ENCODE results near the gene GAP43.
A peak's percentile ranks its signal among the peaks of the same experiment; 100 is the strongest.

The GAP43 gene

DNA sequence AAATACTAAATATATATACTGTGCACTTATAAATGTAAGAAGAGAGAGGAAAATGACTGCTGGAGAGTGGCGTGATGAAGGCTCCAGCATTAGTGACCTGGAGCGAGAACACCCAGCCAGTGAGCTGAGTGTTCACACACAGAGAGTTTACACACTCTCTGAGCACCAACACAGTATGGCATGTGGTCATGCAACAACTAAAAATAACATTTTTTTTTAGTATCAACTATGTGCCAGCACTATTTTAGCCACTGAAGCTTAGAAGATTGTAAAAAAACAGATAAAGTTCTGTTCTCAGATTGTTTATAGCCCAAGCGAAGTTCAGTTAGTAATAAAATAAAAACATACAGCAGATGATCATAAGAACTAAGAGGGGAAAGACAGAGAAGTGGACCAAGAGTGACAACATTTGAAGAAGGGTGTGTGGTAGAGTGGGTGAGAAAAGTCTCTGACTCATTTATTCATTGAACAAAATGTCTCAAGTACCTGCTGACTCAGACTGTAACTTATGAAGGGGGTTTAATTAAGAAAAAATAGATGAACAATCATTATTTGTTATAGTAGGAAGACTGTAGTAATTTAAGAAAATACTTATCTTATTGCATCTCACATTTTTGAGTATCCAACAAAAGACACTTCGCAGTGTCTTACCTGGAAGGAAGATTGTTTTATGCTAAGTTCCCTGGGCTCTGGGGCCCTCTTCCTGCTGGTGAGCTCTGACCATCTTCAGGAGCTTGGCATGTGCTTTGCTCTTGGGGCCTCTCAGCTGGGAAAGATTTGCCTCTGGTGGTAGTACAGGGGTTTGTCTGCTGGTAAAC, 43.8 kb downstream of the GAP43 start:
- no peak overlapping the region for H3K23ac ChIP-seq (ENCODE audit: low read depth, low read length, poor library complexity)
- peaks cover 3 to 13% of the 10 kb centered on the region in 2 donors for H3K4me1 ChIP-seq (ENCODE audit: control insufficient read depth in 2 of 2, insufficient read depth in 1 of 2, low read depth in 1 of 2, low read length in 2 of 2)
- peak overlapping the region; percentile 25 for H2AFZ ChIP-seq (ENCODE audit: low read length)
- H3K36me3 ChIP-seq (replicated peaks in 1 of 2; ENCODE audit: control insufficient read depth in 2 of 2, insufficient read depth in 2 of 2, low read length in 2 of 2), result no peaks in the 10 kb centered on the region
- no peak overlapping the region for H3K4me3 ChIP-seq (ENCODE audit: low read length in 2 of 2)
- H3K79me1 ChIP-seq (ENCODE audit: low read depth, low read length), result no peaks in the 10 kb centered on the region
- no peak overlapping the region for H3K4me2 ChIP-seq (ENCODE audit: insufficient read depth, low read length, poor library complexity, severe bottlenecking)
- H2BK5ac ChIP-seq (ENCODE audit: low read length), result no peak overlapping the region
- no peak overlapping the region for H4K8ac ChIP-seq (ENCODE audit: low read depth, low read length)
- H3K4ac ChIP-seq (ENCODE audit: low read length), result no peak overlapping the region
- H3K27me3 ChIP-seq (ENCODE audit: control insufficient read depth in 3 of 3, insufficient read depth in 3 of 3, low read depth in 1 of 3, low read length in 3 of 3), result no peaks in the 10 kb centered on the region
- H3K9me3 ChIP-seq (replicated peaks in 1 of 2; ENCODE audit: control insufficient read depth in 2 of 2, insufficient read depth in 1 of 2, low read depth in 1 of 2, low read length in 2 of 2), result peaks cover 0 to 3% of the 10 kb centered on the region in 2 donors
- H3K18ac ChIP-seq (ENCODE audit: low read length), result no peak overlapping the region
- WGBS, 2 donors (ENCODE audit: extremely low coverage in 2 of 2, insufficient read length in 2 of 2, insufficient replicate concordance in 1 of 2), result no CpG with 5 or more reads among the region's 4 CpGs
- no peak for DNase-seq (ENCODE audit: low spot score)
- H3K27ac ChIP-seq (replicated peaks; ENCODE audit: low read length), result no peak overlapping the region
- no peak overlapping the region for H2BK12ac ChIP-seq (ENCODE audit: low read length)
- no peak overlapping the region for H3K14ac ChIP-seq (ENCODE audit: low read length)
- H2AK5ac ChIP-seq (ENCODE audit: low read depth, low read length), result no peak overlapping the region
- H3K9ac ChIP-seq (ENCODE audit: low read depth, low read length, poor library complexity), result no peak overlapping the region
- H2BK15ac ChIP-seq (ENCODE audit: low read length), result no peak overlapping the region
- H4K91ac ChIP-seq (ENCODE audit: low read depth, low read length, poor library complexity), result no peak overlapping the region
- H2BK120ac ChIP-seq (ENCODE audit: low read depth, low read length), result no peak overlapping the region

DNA sequence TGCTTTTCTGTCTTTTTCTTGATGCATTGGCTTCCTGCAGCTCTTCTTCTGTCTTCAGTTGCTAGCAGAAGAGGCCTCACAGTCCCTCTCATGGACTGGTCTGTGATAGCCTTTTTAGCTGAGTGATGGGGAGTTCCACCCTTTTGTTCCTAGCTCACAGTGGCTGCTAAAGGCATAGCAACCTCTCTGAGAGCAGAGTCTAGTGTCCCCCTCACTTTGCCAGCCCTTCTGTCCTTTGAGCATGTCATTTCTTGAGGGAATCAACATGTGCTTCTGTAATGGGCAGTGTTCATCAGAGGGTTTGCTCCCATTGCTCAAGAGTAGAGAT, 44.4 kb downstream of the GAP43 start:
- Histone ChIP-seq H3K79me1 (ENCODE audit: low read depth, low read length) (no peaks in the 10 kb centered on the region), H2BK15ac (ENCODE audit: low read length) (no peak overlapping the region), H2AK5ac (ENCODE audit: low read depth, low read length) (no peak overlapping the region), H3K4me1 (ENCODE audit: control insufficient read depth in 2 of 2, insufficient read depth in 1 of 2, low read depth in 1 of 2, low read length in 2 of 2) (peaks cover 3 to 13% of the 10 kb centered on the region in 2 donors), H2BK5ac (ENCODE audit: low read length) (no peak overlapping the region), H3K14ac (ENCODE audit: low read length) (no peak overlapping the region), H3K4ac (ENCODE audit: low read length) (no peak overlapping the region), H3K36me3 (replicated peaks in 1 of 2; ENCODE audit: control insufficient read depth in 2 of 2, insufficient read depth in 2 of 2, low read length in 2 of 2) (no peaks in the 10 kb centered on the region), H2AFZ (ENCODE audit: low read length) (peak overlapping the region; percentile 25), H3K18ac (ENCODE audit: low read length) (no peak overlapping the region), H2BK120ac (ENCODE audit: low read depth, low read length) (no peak overlapping the region), H3K4me2 (ENCODE audit: insufficient read depth, low read length, poor library complexity, severe bottlenecking) (no peak overlapping the region), H2BK12ac (ENCODE audit: low read length) (no peak overlapping the region), H3K9ac (ENCODE audit: low read depth, low read length, poor library complexity) (no peak overlapping the region), H4K8ac (ENCODE audit: low read depth, low read length) (no peak overlapping the region), H3K27ac (replicated peaks; ENCODE audit: low read length) (no peak overlapping the region), H3K4me3 (ENCODE audit: low read length in 2 of 2) (no peak overlapping the region), H3K27me3 (ENCODE audit: control insufficient read depth in 3 of 3, insufficient read depth in 3 of 3, low read depth in 1 of 3, low read length in 3 of 3) (no peaks in the 10 kb centered on the region), H4K91ac (ENCODE audit: low read depth, low read length, poor library complexity) (no peak overlapping the region), H3K23ac (ENCODE audit: low read depth, low read length, poor library complexity) (no peak overlapping the region), H3K9me3 (replicated peaks in 1 of 2; ENCODE audit: control insufficient read depth in 2 of 2, insufficient read depth in 1 of 2, low read depth in 1 of 2, low read length in 2 of 2) (peaks cover 0 to 4% of the 10 kb centered on the region in 2 donors)
- DNase-seq (ENCODE audit: low spot score), result no peak

GRCh38 chr3:115670911-115671310, 47.6 kb downstream of the GAP43 start:
- Histone ChIP-seq H3K23ac (ENCODE audit: low read depth, low read length, poor library complexity) (no peak overlapping the region), H3K4me1 (ENCODE audit: control insufficient read depth in 2 of 2, insufficient read depth in 1 of 2, low read depth in 1 of 2, low read length in 2 of 2) (peaks cover 3 to 6% of the 10 kb centered on the region in 2 donors), H2BK5ac (ENCODE audit: low read length) (no peak overlapping the region), H3K18ac (ENCODE audit: low read length) (no peak overlapping the region), H3K9me3 (replicated peaks in 1 of 2; ENCODE audit: control insufficient read depth in 2 of 2, insufficient read depth in 1 of 2, low read depth in 1 of 2, low read length in 2 of 2) (peaks cover 0 to 4% of the 10 kb centered on the region in 2 donors), H3K27ac (replicated peaks; ENCODE audit: low read length) (no peak overlapping the region), H3K36me3 (replicated peaks in 1 of 2; ENCODE audit: control insufficient read depth in 2 of 2, insufficient read depth in 2 of 2, low read length in 2 of 2) (no peaks in the 10 kb centered on the region), H3K79me1 (ENCODE audit: low read depth, low read length) (no peaks in the 10 kb centered on the region), H4K8ac (ENCODE audit: low read depth, low read length) (no peak overlapping the region), H3K4me2 (ENCODE audit: insufficient read depth, low read length, poor library complexity, severe bottlenecking) (no peak overlapping the region), H3K4me3 (ENCODE audit: low read length in 2 of 2) (no peak overlapping the region), H2AFZ (ENCODE audit: low read length) (no peak overlapping the region), H4K91ac (ENCODE audit: low read depth, low read length, poor library complexity) (no peak overlapping the region), H3K14ac (ENCODE audit: low read length) (no peak overlapping the region), H3K27me3 (ENCODE audit: control insufficient read depth in 3 of 3, insufficient read depth in 3 of 3, low read depth in 1 of 3, low read length in 3 of 3) (no peaks in the 10 kb centered on the region), H2BK120ac (ENCODE audit: low read depth, low read length) (no peak overlapping the region), H2AK5ac (ENCODE audit: low read depth, low read length) (no peak overlapping the region), H2BK15ac (ENCODE audit: low read length) (no peak overlapping the region), H2BK12ac (ENCODE audit: low read length) (no peak overlapping the region), H3K9ac (ENCODE audit: low read depth, low read length, poor library complexity) (no peak overlapping the region), H3K4ac (ENCODE audit: low read length) (no peak overlapping the region)
- no peak for DNase-seq (ENCODE audit: low spot score)

DNA sequence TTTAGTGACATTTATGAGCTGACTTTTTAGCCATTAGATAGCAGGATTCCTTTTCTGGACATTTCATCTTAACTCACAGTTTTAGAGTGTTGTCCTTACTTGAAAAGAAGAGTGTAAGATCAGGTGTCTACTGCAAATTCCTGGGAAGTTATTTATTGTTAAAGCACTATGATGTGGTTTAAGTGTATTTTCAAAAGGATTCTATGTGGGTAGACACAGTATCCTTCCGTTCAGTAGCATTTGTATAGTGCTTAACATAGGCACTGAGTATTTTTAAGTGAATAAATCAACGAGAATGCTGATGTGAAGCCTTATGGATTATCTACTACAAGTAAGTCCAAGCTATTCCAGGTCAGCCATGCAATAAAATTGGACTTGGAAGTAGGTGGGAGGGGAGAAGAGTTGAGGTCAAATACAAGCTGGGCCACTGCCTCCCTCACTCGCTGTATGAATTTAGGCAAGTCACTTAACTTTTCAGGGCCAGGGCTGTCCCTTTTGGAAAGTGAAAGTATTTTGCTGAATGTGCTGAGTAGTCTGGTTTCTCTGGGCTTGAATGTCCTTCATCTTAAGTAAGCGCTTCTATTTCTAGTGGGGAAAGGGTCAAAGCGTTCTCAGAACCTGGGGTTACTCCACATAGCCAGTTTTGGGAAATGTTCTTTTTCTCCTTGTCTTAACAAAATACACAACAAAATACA, 48.6 kb downstream of the GAP43 start:
- Histone ChIP-seq H3K27me3 (ENCODE audit: control insufficient read depth in 3 of 3, insufficient read depth in 3 of 3, low read depth in 1 of 3, low read length in 3 of 3) (no peaks in the 10 kb centered on the region), H3K79me1 (ENCODE audit: low read depth, low read length) (no peaks in the 10 kb centered on the region), H4K91ac (ENCODE audit: low read depth, low read length, poor library complexity) (no peak overlapping the region), H3K9ac (ENCODE audit: low read depth, low read length, poor library complexity) (no peak overlapping the region), H2BK15ac (ENCODE audit: low read length) (no peak overlapping the region), H3K27ac (replicated peaks; ENCODE audit: low read length) (no peak overlapping the region), H3K4me3 (ENCODE audit: low read length in 2 of 2) (no peak overlapping the region), H2AFZ (ENCODE audit: low read length) (no peak overlapping the region), H3K4ac (ENCODE audit: low read length) (no peak overlapping the region), H4K8ac (ENCODE audit: low read depth, low read length) (no peak overlapping the region), H3K4me2 (ENCODE audit: insufficient read depth, low read length, poor library complexity, severe bottlenecking) (no peak overlapping the region), H3K18ac (ENCODE audit: low read length) (no peak overlapping the region), H2AK5ac (ENCODE audit: low read depth, low read length) (no peak overlapping the region), H3K14ac (ENCODE audit: low read length) (no peak overlapping the region), H3K23ac (ENCODE audit: low read depth, low read length, poor library complexity) (no peak overlapping the region), H2BK120ac (ENCODE audit: low read depth, low read length) (no peak overlapping the region), H3K9me3 (replicated peaks in 1 of 2; ENCODE audit: control insufficient read depth in 2 of 2, insufficient read depth in 1 of 2, low read depth in 1 of 2, low read length in 2 of 2) (peaks cover 0 to 4% of the 10 kb centered on the region in 2 donors), H3K4me1 (ENCODE audit: control insufficient read depth in 2 of 2, insufficient read depth in 1 of 2, low read depth in 1 of 2, low read length in 2 of 2) (peaks cover 3 to 6% of the 10 kb centered on the region in 2 donors), H2BK12ac (ENCODE audit: low read length) (no peak overlapping the region), H3K36me3 (replicated peaks in 1 of 2; ENCODE audit: control insufficient read depth in 2 of 2, insufficient read depth in 2 of 2, low read length in 2 of 2) (no peaks in the 10 kb centered on the region), H2BK5ac (ENCODE audit: low read length) (no peak overlapping the region)
- no peak for DNase-seq (ENCODE audit: low spot score)
- WGBS, 2 donors (ENCODE audit: extremely low coverage in 2 of 2, insufficient read length in 2 of 2, insufficient replicate concordance in 1 of 2), result no CpG with 5 or more reads among the region's 5 CpGs

All from neuronal stem cell (in vitro differentiated cells).